RWPE2 (cell line): ENCODE results near the gene PDGFRB.
A peak's percentile ranks its signal among the peaks of the same experiment; 100 is the strongest.

ENCODE experiments used
- ATAC-seq: fragments of 200-7000 bp; cut with Tn5 transposase; 3 replicates; pipeline ENCODE4 v1.9.1; 2021; ENCODE audit warnings: low read depth
- DNase-seq: peaks from one replicate; pipeline ENCODE4 v3.0.0-alpha.2; 2020; ENCODE audit warnings: low spot score
- H3K27ac ChIP-seq: fragments of 450-650 bp; 2 replicates; pipeline ENCODE4 v1.5.1; 2017; ENCODE audit warnings: mild to moderate bottlenecking; ENCODE audit not compliant: poor library complexity, severe bottlenecking
- H3K27me3 ChIP-seq: fragments of 250-450 bp; sonication (Bioruptor Pico); 2 replicates; pipeline ENCODE4 v1.5.1; 2021; ENCODE audit warnings: mild to moderate bottlenecking, moderate library complexity; ENCODE audit not compliant: insufficient read depth, poor library complexity, severe bottlenecking
- H3K36me3 ChIP-seq: fragments of 250-450 bp; sonication (Bioruptor Pico); 2 replicates; pipeline ENCODE4 v1.5.1; 2020; ENCODE audit warnings: low read depth, mild to moderate bottlenecking, moderate library complexity
- H3K4me1 ChIP-seq: fragments of 250-450 bp; sonication (Bioruptor Pico); 2 replicates; pipeline ENCODE4 v1.5.1; 2021; ENCODE audit warnings: mild to moderate bottlenecking, moderate library complexity; ENCODE audit not compliant: insufficient read depth, poor library complexity, severe bottlenecking
- H3K4me3 ChIP-seq: fragments of 250-450 bp; sonication (Bioruptor Pico); 2 replicates; pipeline ENCODE4 v1.5.1; 2021; ENCODE audit warnings: mild to moderate bottlenecking, moderate library complexity; ENCODE audit not compliant: severe bottlenecking
- H3K9me3 ChIP-seq: fragments of 250-450 bp; sonication (Bioruptor Pico); 2 replicates; pipeline ENCODE4 v1.5.1; 2021; ENCODE audit warnings: mild to moderate bottlenecking, moderate library complexity; ENCODE audit not compliant: severe bottlenecking
- TF ChIP-seq, protein P1 (sequence below): fragments of 450-650 bp; IDR thresholded peaks from one replicate; pipeline ENCODE4 v1.5.1; 2017; ENCODE audit warnings: mild to moderate bottlenecking, moderate library complexity; ENCODE audit not compliant: poor library complexity, severe bottlenecking

PDGFRB gene

DNA sequence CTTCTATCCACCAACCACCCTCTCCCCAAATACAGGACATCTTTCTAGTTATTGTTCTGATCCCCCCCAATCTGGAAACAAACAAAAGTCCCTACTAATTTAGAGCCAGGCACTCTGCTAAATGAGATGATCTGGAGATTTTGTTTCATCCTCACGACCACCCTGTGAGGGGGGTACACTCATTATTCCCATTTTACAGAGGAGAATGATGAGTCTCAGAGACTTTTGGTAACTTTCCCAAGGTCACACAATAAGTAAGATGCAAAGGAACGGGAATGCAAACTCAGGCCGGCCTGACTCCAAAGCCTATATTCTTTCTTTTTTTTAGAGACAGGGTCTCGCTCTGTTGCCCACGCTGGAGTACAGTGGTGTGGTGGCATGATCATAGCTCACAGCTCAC, 9.4 kb downstream of the PDGFRB start:
- H3K27me3 ChIP-seq = no peaks in the 10 kb centered on the region
- DNase-seq (no peak), ATAC-seq (no peak)
- peaks cover 18% of the 10 kb centered on the region for H3K4me1 ChIP-seq
- H3K4me3 ChIP-seq = no peak overlapping the region
- no peaks in the 10 kb centered on the region for H3K9me3 ChIP-seq
- no peaks in the 10 kb centered on the region for H3K36me3 ChIP-seq
- H3K27ac ChIP-seq = no peak overlapping the region
- TF ChIP-seq, protein P1, sequence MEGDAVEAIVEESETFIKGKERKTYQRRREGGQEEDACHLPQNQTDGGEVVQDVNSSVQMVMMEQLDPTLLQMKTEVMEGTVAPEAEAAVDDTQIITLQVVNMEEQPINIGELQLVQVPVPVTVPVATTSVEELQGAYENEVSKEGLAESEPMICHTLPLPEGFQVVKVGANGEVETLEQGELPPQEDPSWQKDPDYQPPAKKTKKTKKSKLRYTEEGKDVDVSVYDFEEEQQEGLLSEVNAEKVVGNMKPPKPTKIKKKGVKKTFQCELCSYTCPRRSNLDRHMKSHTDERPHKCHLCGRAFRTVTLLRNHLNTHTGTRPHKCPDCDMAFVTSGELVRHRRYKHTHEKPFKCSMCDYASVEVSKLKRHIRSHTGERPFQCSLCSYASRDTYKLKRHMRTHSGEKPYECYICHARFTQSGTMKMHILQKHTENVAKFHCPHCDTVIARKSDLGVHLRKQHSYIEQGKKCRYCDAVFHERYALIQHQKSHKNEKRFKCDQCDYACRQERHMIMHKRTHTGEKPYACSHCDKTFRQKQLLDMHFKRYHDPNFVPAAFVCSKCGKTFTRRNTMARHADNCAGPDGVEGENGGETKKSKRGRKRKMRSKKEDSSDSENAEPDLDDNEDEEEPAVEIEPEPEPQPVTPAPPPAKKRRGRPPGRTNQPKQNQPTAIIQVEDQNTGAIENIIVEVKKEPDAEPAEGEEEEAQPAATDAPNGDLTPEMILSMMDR = no peak

DNA sequence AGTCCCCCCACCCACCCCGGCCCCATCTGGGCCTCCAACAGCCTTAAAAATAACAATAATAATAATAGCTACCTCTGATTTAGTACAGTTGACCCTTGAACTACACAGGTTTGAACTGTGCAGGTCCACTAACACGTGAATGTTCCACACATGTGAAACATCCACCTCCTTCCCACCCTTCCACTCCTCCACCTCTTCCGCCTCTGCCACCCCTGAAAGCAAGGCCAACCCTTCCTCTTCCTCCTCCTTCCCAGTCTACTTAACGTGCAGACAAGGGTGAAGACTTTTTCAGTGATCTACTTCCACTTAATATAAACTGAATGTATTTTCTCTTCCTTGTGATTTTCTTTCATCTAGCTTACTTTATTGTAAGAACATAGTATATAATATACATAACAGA, 10.8 kb downstream of the PDGFRB start:
- no peak for DNase-seq
- no peaks in the 10 kb centered on the region for H3K9me3 ChIP-seq
- TF ChIP-seq, protein P1 = no peak
- no peak for ATAC-seq
- H3K4me1 ChIP-seq = peaks cover 18% of the 10 kb centered on the region
- H3K27ac ChIP-seq = no peak overlapping the region
- no peaks in the 10 kb centered on the region for H3K36me3 ChIP-seq
- H3K4me3 ChIP-seq = no peak overlapping the region
- H3K27me3 ChIP-seq = no peaks in the 10 kb centered on the region

DNA sequence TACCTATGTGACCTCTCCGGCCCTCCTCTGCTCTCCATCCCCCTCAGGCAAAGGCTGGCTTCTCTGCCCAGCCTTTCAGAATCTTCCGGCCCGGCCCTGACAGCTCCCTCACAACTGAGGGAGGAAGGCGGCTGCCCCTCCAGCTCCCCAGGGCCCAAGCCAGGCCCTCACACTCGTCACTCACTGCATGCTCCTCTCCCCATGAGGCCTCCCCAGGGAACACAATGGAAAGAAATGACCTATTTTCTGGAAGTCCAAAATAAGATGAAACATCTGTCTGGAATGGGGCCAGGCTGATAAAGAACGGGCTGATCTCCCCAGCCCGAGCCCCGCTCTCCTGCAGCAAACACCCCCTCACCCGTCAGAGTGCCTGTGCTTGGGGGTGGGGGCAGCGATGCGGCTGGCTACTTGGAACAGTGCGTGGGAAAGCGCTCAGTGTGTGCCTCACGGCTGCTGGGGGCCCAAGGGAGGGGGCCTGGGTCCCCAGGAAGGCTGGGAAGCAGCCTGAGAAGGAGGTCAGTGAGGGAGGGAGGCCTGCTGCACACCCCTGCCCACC, 11.3 kb downstream of the PDGFRB start:
- DNase-seq (peak; percentile 43), ATAC-seq (no peak)
- no peaks in the 10 kb centered on the region for H3K36me3 ChIP-seq
- no peak overlapping the region for H3K4me3 ChIP-seq
- no peaks in the 10 kb centered on the region for H3K9me3 ChIP-seq
- no peaks in the 10 kb centered on the region for H3K27me3 ChIP-seq
- TF ChIP-seq, protein P1 = no peak
- H3K4me1 ChIP-seq = peaks cover 18% of the 10 kb centered on the region
- peak overlapping the region; percentile 84 for H3K27ac ChIP-seq

DNA sequence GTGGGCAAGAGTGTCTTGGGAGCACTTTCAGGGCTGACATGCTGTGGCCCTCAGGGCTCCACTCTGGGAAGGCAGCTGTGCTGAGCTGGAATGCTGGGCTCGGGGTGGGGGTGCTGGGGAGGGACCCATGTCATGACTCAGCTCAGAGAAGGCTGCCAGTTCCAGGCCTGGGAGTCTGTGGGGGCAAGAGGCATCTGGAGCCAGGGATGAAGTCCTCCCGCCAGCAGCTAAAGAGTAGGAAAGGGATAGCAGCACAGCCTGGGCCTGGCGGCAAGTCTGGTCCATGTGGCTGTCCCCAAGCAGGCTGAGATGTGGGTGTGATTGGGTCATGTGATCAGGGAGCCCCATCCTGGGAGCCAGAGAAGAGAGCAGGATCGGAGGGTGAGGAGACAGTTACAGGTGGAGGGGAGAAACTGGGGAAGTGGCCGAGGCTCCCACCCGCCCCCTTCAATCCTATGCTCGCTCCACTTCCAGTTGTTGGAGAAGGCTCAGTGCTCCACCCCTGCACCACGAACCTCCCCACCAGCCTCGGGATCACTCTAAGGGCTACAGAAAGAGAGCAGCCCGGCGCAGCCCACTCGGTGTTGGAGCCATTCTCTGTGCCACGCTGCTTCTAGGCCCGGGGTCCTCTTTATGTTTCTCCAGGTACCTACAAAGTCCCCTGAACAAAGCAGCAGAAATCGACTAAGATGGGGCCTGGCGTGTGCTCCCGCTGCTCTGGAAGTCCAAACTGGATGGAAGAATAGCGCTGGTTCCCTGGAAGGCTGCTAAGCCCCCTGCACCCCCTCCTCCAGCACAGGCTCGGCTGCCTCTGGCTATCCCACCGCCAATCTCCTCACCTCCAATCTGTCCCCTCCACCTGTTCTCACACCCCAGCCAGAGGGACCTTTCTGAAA, 12.0 kb downstream of the PDGFRB start:
- H3K4me1 ChIP-seq = peaks cover 18% of the 10 kb centered on the region
- ATAC-seq (peak; percentile 91), DNase-seq (peak; percentile 92)
- H3K36me3 ChIP-seq = no peaks in the 10 kb centered on the region
- H3K27me3 ChIP-seq = no peaks in the 10 kb centered on the region
- H3K9me3 ChIP-seq = no peaks in the 10 kb centered on the region
- no peak overlapping the region for H3K4me3 ChIP-seq
- peak overlapping the region; percentile 84 for H3K27ac ChIP-seq
- TF ChIP-seq, protein P1 = no peak

DNA sequence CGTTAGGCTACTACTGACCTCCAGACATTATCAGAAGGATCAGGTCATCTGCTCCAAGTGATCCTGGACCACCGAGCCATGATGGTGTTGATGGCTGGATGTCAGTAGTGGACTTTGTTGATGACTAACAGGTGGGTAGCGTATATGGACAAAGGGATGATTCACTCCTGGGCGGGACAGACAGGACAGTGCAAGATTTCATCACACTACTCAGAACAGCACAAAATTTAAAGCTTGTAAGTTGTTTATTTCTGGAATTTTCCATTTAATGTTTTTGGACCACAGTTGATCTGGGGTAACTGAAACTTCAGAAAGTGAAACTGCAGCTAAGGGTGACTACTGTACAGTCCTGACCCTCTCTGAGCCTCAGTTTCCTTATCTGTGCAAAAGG, 12.7 kb downstream of the PDGFRB start:
- peaks cover 18% of the 10 kb centered on the region for H3K4me1 ChIP-seq

More for the DNA sequence above, 12.7 kb downstream of the PDGFRB start:
- TF ChIP-seq, protein P1 = no peak
- ATAC-seq (peak; percentile 86), DNase-seq (no peak)
- Histone ChIP-seq H3K36me3 (no peaks in the 10 kb centered on the region), H3K4me3 (no peak overlapping the region), H3K9me3 (no peaks in the 10 kb centered on the region), H3K27me3 (no peaks in the 10 kb centered on the region), H3K27ac (peak overlapping the region; percentile 84)
